ENCODE measurements around the gene CLUH. TPM values are rescaled to one million over a fixed set of nuclear protein-coding genes. Genes with fewer than 3 reads are reported as not detected.

CLUH gene
- total RNA-seq, 1 donor from 2014 or later: 39.1 TPM

DNA sequence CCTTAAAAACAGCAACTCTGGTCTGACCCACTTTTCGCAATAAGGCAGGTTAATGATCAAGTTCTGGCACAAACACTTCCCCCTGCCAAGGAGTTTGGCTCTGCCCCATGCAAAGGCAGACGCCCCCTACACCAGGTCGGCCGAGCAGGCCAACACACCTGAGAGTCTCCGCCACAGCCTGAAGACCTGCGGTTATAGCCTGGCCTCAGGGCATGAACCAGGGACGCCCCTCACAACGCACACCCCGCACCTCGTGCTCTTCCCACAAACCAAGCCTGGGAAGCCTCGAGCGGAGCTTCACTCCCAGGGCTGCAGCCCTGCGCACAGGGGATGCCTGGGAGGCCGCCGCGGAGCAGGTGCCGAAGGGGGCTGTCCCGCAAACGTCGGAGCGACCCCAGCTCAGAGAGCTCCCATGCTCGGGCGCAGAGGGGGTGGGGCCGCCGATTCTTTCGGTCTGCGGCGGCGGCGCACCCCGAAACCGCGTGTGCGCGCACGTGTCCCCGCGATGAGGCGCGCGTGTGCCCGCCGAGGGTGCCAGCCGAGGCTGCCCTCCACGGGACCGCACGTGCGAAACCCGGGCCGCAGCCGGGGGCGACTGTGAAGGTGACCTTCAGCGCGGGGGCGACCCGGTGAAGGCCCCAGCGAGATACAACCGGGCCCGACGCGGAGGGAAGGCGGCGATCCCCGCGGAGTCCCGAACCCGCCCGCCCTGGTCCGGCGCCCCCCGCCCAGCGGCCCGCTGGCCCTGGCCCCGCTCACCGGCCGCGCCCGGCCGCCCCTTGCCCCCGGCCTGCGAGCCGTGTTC is 559 bp downstream of the CLUH start:
- Mint-ChIP-seq H3K27ac (ENCODE audit: unreplicated experiment) (no peak overlapping the region), H3K4me3 (ENCODE audit: unreplicated experiment) (peak overlapping the region; percentile 88), H3K4me1 (ENCODE audit: low read depth, unreplicated experiment) (peaks cover 10% of the 10 kb centered on the region), H3K27me3 (ENCODE audit: unreplicated experiment) (peaks cover 7% of the 10 kb centered on the region), H3K36me3 (ENCODE audit: unreplicated experiment) (no peaks in the 10 kb centered on the region), H3K9me3 (ENCODE audit: unreplicated experiment) (peaks cover 9% of the 10 kb centered on the region)
- TF ChIP-seq, protein P1, sequence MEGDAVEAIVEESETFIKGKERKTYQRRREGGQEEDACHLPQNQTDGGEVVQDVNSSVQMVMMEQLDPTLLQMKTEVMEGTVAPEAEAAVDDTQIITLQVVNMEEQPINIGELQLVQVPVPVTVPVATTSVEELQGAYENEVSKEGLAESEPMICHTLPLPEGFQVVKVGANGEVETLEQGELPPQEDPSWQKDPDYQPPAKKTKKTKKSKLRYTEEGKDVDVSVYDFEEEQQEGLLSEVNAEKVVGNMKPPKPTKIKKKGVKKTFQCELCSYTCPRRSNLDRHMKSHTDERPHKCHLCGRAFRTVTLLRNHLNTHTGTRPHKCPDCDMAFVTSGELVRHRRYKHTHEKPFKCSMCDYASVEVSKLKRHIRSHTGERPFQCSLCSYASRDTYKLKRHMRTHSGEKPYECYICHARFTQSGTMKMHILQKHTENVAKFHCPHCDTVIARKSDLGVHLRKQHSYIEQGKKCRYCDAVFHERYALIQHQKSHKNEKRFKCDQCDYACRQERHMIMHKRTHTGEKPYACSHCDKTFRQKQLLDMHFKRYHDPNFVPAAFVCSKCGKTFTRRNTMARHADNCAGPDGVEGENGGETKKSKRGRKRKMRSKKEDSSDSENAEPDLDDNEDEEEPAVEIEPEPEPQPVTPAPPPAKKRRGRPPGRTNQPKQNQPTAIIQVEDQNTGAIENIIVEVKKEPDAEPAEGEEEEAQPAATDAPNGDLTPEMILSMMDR (IDR thresholded peaks at IDR 0.05; ENCODE audit: partially characterized antibody, unreplicated experiment): no peak
- DNase-seq: no peak

DNA sequence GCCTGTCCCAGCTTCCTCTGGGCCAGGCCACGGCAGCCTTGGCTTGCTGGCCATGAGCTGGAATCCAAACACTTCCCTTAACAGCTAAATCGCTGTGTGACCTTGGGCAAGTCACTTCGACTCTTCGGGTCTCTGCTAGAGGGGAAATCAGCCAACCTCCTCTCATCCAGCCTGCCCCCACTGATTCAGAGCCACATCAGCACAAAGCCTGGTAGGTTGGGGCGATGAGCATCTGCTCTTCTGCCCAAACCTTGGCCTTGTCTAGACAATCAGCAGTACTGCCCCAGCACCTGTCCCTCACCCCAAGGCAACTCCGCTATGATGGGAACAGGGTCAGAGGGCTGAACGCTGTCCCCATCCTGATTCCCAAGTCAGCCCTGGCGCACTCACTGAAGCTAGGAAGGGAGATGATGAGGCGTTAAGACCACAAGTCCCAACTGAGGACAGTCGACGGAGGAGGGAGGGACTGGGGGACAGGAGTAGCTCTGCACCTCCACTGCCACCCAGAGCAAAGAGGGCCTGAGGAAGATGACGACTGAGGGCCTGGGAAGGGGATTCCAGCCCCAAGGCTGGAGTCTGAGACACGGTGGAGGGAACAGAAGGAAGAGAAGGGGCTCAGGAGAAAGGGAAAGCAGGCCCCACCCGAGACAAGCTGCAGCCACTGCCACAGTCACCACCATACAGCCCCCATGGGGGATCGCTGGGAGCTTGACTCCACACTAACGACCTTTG is 1.3 kb downstream of the CLUH start:
- Mint-ChIP-seq H3K4me3 (ENCODE audit: unreplicated experiment) (peak overlapping the region; percentile 88), H3K27ac (ENCODE audit: unreplicated experiment) (no peak overlapping the region), H3K27me3 (ENCODE audit: unreplicated experiment) (peaks cover 7% of the 10 kb centered on the region), H3K4me1 (ENCODE audit: low read depth, unreplicated experiment) (peaks cover 15% of the 10 kb centered on the region), H3K36me3 (ENCODE audit: unreplicated experiment) (no peaks in the 10 kb centered on the region), H3K9me3 (ENCODE audit: unreplicated experiment) (peaks cover 9% of the 10 kb centered on the region)
- TF ChIP-seq, protein P1 (IDR thresholded peaks at IDR 0.05; ENCODE audit: partially characterized antibody, unreplicated experiment): no peak
- no peak for DNase-seq

- Mint-ChIP-seq H3K4me3 (ENCODE audit: unreplicated experiment) (peak overlapping the region; percentile 36), H3K27ac (ENCODE audit: unreplicated experiment) (no peak overlapping the region), H3K27me3 (ENCODE audit: unreplicated experiment) (peaks cover 7% of the 10 kb centered on the region), H3K4me1 (ENCODE audit: low read depth, unreplicated experiment) (peaks cover 15% of the 10 kb centered on the region), H3K9me3 (ENCODE audit: unreplicated experiment) (peaks cover 9% of the 10 kb centered on the region), H3K36me3 (ENCODE audit: unreplicated experiment) (no peaks in the 10 kb centered on the region)
- TF ChIP-seq, protein P1 (IDR thresholded peaks at IDR 0.05; ENCODE audit: partially characterized antibody, unreplicated experiment): no peak
- no peak for DNase-seq
Measured at GRCh38 chr17:2709183-2709661, 2.3 kb downstream of the CLUH start.

GRCh38 chr17:2708585-2709182 is 2.9 kb downstream of the CLUH start:
- H3K9me3 Mint-ChIP-seq (ENCODE audit: unreplicated experiment): peaks cover 9% of the 10 kb centered on the region
- no peak overlapping the region for H3K4me3 Mint-ChIP-seq (ENCODE audit: unreplicated experiment)
- no peak for DNase-seq
- no peaks in the 10 kb centered on the region for H3K36me3 Mint-ChIP-seq (ENCODE audit: unreplicated experiment)
- H3K27ac Mint-ChIP-seq (ENCODE audit: unreplicated experiment): no peak overlapping the region
- TF ChIP-seq, protein P1 (IDR thresholded peaks at IDR 0.05; ENCODE audit: partially characterized antibody, unreplicated experiment): no peak
- H3K27me3 Mint-ChIP-seq (ENCODE audit: unreplicated experiment): peaks cover 7% of the 10 kb centered on the region
- peaks cover 15% of the 10 kb centered on the region for H3K4me1 Mint-ChIP-seq (ENCODE audit: low read depth, unreplicated experiment)
